ENCODE results near the gene KCNT2.

The KCNT2 gene

DNA sequence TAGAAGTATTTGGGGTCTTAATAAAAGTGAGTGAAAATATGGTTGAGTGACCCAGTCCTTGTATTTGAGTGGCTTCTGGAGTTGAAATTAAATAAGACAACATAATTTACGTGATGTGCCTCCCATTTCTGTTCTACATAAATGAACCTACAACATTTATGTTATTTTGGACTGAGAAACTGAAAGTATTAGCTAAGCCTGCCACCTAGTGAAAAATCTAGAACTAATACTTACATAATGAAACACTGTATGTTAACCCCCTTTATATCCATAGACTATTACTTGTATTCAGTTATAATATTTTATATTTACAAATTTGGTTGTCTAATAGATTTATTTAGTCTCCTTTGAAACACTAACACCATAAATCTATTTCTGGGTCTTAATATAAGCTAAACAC is 298.9 kb downstream of the KCNT2 start:
- H3K27me3 Mint-ChIP-seq (ENCODE audit: low read depth, poor library complexity) = no peaks in the 10 kb centered on the region
- no peak overlapping the region for H3K4me3 Mint-ChIP-seq
- no peak overlapping the region for H3K27ac Mint-ChIP-seq
- peaks cover 10% of the 10 kb centered on the region for H3K4me1 Mint-ChIP-seq
- TF ChIP-seq, protein P1, sequence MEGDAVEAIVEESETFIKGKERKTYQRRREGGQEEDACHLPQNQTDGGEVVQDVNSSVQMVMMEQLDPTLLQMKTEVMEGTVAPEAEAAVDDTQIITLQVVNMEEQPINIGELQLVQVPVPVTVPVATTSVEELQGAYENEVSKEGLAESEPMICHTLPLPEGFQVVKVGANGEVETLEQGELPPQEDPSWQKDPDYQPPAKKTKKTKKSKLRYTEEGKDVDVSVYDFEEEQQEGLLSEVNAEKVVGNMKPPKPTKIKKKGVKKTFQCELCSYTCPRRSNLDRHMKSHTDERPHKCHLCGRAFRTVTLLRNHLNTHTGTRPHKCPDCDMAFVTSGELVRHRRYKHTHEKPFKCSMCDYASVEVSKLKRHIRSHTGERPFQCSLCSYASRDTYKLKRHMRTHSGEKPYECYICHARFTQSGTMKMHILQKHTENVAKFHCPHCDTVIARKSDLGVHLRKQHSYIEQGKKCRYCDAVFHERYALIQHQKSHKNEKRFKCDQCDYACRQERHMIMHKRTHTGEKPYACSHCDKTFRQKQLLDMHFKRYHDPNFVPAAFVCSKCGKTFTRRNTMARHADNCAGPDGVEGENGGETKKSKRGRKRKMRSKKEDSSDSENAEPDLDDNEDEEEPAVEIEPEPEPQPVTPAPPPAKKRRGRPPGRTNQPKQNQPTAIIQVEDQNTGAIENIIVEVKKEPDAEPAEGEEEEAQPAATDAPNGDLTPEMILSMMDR (IDR thresholded peaks at IDR 0.05) = no peak
- no peak for DNase-seq
- peaks cover 24% of the 10 kb centered on the region for H3K36me3 Mint-ChIP-seq (ENCODE audit: low read depth)
- no peaks in the 10 kb centered on the region for H3K9me3 Mint-ChIP-seq

DNA sequence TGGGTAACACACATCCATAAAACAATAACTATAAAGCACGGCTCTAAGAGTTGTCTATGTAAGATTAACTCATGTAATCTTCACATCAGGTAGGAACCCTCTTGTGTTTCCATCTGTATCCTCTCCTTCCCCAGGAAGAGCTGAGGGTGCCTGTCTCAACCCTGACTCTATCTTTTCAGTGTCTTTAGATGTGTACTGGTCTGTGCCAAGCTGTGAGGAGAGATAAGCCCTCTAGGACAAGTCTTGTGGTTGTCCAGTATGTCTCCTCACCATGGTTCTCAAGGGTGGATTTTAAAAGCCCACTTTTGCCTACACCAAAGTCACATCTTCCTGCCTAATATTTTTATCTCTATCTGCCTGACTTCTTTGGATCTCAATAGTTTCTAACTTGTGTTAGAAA is 300.1 kb downstream of the KCNT2 start:
- Mint-ChIP-seq H3K4me1 (peaks cover 21% of the 10 kb centered on the region), H3K27me3 (ENCODE audit: low read depth, poor library complexity) (no peaks in the 10 kb centered on the region), H3K9me3 (no peaks in the 10 kb centered on the region), H3K4me3 (no peak overlapping the region), H3K27ac (no peak overlapping the region), H3K36me3 (ENCODE audit: low read depth) (peaks cover 24% of the 10 kb centered on the region)
- TF ChIP-seq, protein P1 (IDR thresholded peaks at IDR 0.05) = no peak
- no peak for DNase-seq

DNA sequence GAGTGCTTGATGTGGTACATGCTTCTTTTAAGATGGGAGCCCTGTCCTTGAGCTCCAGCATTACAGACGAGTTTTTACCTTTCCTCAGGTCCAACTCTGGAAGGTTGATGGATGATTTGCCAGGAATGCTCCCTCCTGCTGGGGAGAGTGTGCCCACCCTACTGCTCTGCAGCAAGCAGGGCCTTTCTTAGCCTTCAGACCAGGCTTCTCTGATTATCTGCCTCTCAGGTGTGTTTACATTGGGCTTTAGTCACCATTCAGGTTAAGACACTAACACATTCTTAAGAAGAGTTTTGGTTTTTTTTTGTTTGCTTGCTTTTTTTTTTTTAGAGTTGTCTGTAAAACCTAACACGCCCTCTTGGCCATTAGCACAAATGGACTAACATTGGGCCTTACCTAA is 301.8 kb downstream of the KCNT2 start:
- TF ChIP-seq, protein P1 (IDR thresholded peaks at IDR 0.05) = no peak
- Mint-ChIP-seq H3K36me3 (ENCODE audit: low read depth) (peaks cover 17% of the 10 kb centered on the region), H3K4me1 (peaks cover 26% of the 10 kb centered on the region), H3K4me3 (no peak overlapping the region), H3K27ac (no peak overlapping the region), H3K9me3 (no peaks in the 10 kb centered on the region), H3K27me3 (ENCODE audit: low read depth, poor library complexity) (no peaks in the 10 kb centered on the region)
- no peak for DNase-seq

DNA sequence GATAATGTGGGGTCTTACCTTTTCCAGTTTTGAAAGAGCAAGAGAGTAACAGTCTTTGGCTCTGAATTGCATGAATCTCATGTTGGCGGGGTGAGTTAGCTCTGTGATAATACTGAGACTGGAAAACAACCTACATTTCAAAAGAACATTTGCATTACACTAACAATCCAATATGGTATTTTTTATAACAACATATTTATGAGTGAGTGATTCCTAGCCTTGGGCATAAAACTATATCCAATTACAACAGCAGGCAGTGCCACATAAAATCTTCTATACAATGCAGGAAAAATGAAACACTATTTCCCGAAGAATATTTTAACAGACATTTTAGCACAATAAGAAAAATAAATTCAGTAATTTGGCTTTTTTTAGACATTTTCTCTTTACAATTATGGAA is 303.0 kb downstream of the KCNT2 start:
- Mint-ChIP-seq H3K9me3 (no peaks in the 10 kb centered on the region), H3K4me1 (peaks cover 38% of the 10 kb centered on the region), H3K27ac (no peak overlapping the region), H3K36me3 (ENCODE audit: low read depth) (peaks cover 17% of the 10 kb centered on the region), H3K4me3 (no peak overlapping the region), H3K27me3 (ENCODE audit: low read depth, poor library complexity) (no peaks in the 10 kb centered on the region)
- TF ChIP-seq, protein P1 (IDR thresholded peaks at IDR 0.05) = no peak
- DNase-seq = no peak

GRCh38 chr1:196302981-196303380 is 305.3 kb downstream of the KCNT2 start:
- H3K27ac Mint-ChIP-seq = peak overlapping the region; percentile 73

DNA sequence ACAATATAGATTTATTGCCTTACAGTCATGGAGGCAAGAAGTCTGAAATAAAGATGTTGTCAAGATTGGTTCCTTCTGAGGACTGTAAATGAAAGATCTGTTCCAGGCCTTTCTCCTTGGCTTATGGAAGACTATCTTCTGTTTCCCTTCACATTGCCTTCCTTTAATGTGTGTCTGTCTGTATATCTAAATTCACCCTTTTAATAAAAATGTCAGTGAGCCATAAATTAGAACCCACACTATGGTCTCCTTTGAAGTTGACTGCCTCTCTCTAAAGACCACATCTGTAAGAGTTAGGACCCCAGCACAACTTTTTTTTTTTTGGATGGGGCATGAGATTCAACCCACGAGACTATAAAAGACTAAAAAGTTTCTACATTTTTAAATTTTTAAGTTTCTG is 305.8 kb downstream of the KCNT2 start:
- TF ChIP-seq, protein P1 (IDR thresholded peaks at IDR 0.05) = no peak
- Mint-ChIP-seq H3K27me3 (ENCODE audit: low read depth, poor library complexity) (no peaks in the 10 kb centered on the region), H3K4me1 (peaks cover 44% of the 10 kb centered on the region), H3K4me3 (no peak overlapping the region), H3K36me3 (ENCODE audit: low read depth) (peaks cover 9% of the 10 kb centered on the region), H3K9me3 (no peaks in the 10 kb centered on the region), H3K27ac (peak overlapping the region; percentile 88)
- DNase-seq = no peak

More at GRCh38 chr1:196302981-196303380, 305.3 kb downstream of the KCNT2 start:
- peaks cover 44% of the 10 kb centered on the region for H3K4me1 Mint-ChIP-seq
- no peaks in the 10 kb centered on the region for H3K27me3 Mint-ChIP-seq (ENCODE audit: low read depth, poor library complexity)
- peaks cover 11% of the 10 kb centered on the region for H3K36me3 Mint-ChIP-seq (ENCODE audit: low read depth)
- H3K4me3 Mint-ChIP-seq = peak overlapping the region; percentile 37
- no peak for DNase-seq
- no peaks in the 10 kb centered on the region for H3K9me3 Mint-ChIP-seq
- TF ChIP-seq, protein P1 (IDR thresholded peaks at IDR 0.05) = no peak

All from nephron progenitor cell (in vitro differentiated cells).